ENCODE measurements around the gene B3GNT9.

Gene B3GNT9

GRCh38 chr16:67150833-67151396 lies at the start of gene B3GNT9:
B3GNT9 (minus strand) TSS chr16:67150998; CDS start chr16:67150485, 513 bp downstream.
- DNase-seq: peak; percentile 49

DNA sequence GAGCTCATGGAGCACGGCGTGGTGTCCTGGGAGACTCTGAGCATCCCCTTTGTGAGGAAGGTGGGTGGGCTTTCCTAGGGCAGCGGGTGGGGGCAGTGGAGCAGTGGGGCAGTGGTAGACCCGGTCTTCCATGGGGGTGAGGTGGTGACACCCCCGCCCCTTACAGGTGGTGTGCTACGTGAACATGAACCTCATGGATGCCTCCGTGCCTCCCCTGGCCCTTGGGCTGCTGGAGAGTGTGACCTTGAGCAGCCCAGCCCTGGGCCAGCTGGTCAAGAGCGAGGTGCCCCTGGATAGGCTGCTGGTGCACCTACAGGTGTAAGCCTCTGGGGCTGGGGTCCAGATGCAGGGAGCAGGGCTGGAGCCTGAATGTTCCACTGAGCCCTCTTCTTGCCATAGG lies 49.7 kb upstream of the B3GNT9 start:
- no peak for DNase-seq

- DNase-seq: no peak
These were observed 49.0 kb upstream of the B3GNT9 start for GRCh38 chr16:67199808-67200198.

DNA sequence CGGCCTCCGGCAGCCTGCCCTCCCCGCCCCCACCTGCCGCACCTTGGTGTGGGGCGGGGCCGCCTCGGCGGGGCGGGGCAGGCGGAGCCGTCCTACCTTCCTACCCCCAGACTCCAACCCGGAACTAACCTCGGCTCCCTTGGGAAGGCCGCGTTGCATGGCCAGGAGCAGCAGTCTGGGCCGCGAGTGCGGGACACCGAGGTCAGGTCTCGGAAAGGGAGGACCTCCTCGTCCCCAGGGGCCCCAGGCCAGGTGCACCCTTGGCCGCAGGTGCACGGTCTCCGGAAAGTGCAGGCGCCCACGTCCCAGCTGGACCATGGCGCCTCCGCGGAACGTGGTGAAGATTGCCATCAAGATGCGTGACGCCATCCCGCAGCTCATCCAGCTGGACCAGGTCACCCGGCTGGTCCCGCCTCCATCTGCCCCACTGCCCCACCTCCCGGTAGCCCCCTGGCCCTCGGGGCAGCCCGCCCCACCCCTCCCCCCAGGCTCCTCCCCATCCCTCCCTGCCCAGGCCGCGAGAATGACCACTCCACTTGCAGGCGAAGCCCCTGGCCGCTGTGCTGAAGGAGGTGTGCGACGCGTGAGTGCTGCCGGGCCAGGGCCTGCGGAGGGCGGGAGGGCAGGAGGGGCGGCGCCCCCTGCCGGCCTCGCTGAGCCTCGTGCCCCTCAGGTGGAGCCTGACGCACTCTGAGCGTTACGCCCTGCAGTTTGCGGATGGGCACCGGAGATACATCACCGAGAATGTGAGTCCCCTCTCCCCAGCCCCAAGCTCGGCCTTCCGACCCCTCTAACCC lies 48.4 kb upstream of the B3GNT9 start, which contains the start of gene ELMO3:
ELMO3 (plus strand) TSS at position 121 of the 797 bp plus-strand sequence; CDS start at position 317, 196 bp downstream.
- no peak for DNase-seq

GRCh38 chr16:67198238-67198734 lies 47.5 kb upstream of the B3GNT9 start:
- DNase-seq: no peak

DNA sequence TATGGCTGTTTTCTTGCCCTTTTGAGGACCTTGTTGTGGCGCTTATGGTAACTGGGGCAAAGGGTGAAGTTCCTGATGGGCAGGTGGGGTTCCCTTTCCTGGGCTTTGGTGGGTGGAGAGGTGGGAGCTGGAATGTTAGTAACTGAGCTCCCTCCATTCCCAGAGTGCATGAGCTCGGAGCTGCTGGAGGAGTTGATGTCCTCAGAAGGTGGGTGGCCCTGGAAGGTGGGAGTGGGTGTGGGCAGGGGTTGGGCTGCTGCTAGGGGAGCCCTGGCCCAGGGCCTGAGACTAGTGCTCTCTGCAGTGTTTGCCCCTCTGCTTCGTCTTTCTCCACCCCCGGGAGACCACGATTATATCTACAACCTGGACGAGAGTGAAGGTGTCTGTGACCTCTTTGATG lies 46.9 kb upstream of the B3GNT9 start:
- DNase-seq: no peak

- DNase-seq: no peak
These were observed 46.1 kb upstream of the B3GNT9 start for GRCh38 chr16:67196881-67197280.

- DNase-seq: no peak
These were observed 44.9 kb upstream of the B3GNT9 start for GRCh38 chr16:67195676-67196075.

DNA sequence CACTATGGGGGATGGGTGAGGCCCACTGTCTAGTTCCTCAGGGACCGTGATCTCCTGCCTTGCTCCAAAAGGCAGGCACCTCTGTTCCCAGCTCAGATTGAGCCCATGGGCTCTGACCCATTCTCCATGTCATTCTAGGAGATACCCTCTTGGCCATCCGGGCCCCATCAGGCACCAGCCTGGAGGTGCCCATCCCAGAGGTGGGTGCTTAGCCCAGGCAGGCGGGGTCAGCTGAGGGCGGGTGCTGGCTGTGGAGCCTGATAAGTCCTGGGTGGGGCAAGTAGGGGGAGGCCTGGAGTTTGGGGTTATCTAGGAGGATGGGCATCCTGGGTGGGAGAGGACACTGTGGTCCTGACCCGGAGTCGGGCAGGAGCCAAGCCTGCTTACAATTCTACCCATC lies 43.5 kb upstream of the B3GNT9 start:
- DNase-seq: no peak

DNA sequence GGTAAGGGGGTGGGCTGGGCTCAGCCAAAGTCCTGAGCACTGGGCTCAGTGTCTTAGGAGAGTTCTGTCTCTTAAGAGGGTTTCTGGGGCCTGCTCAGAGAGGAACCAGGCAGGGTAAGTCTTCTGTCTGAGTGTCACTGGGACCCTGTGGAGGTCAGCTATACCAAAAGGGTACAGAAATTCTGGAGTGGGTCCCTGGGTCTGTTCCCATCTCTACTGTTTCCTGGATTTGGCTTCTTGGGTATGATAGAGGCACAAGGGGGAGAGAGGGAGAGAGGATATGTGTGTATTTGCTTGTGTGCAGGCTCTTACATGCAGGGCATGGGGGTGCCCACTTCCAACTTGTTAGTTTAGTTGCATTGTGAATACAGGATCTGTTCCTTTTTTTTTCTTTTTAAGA lies 42.7 kb upstream of the B3GNT9 start:
- DNase-seq: no peak

- DNase-seq: no peak
These were observed 42.1 kb upstream of the B3GNT9 start for GRCh38 chr16:67192781-67193361.

DNA sequence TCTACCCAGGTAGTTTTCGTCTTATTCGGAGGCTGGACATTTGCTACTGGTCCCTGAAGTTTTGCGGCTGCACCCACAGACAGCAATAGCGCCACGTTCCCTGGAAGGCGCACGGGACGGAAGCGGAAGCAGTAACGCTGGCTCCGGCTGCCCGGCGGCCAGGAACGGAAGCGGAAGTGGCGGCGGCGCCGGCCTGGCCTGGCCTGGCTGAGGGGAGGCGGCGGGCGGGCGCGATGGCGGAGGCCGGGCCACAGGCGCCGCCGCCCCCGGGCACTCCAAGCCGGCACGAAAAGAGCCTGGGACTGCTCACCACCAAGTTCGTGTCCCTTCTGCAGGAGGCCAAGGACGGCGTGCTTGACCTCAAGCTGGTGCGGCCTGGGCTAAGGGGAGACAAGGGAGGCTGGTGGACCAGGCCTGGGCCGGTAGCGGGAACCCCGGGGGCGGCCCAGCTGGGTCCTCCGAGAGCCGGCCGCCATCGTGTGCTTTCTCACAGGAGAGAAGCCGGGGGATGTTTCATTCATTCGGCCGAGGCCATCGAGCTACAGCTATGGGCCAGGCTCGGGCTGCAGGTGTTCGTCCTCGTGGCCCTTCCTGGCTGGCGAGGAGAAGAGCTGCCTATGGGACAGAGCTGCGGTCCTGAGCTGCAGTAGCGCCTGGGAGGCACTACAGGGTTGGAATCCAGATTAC lies 41.3 kb upstream of the B3GNT9 start, which contains the start of gene E2F4:
E2F4 (plus strand) TSS at position 161 of the 687 bp plus-strand sequence; CDS start at position 234, 73 bp downstream.
- peak; percentile 84 for DNase-seq

GRCh38 chr16:67191411-67191994 lies 40.7 kb upstream of the B3GNT9 start:
- DNase-seq: no peak

DNA sequence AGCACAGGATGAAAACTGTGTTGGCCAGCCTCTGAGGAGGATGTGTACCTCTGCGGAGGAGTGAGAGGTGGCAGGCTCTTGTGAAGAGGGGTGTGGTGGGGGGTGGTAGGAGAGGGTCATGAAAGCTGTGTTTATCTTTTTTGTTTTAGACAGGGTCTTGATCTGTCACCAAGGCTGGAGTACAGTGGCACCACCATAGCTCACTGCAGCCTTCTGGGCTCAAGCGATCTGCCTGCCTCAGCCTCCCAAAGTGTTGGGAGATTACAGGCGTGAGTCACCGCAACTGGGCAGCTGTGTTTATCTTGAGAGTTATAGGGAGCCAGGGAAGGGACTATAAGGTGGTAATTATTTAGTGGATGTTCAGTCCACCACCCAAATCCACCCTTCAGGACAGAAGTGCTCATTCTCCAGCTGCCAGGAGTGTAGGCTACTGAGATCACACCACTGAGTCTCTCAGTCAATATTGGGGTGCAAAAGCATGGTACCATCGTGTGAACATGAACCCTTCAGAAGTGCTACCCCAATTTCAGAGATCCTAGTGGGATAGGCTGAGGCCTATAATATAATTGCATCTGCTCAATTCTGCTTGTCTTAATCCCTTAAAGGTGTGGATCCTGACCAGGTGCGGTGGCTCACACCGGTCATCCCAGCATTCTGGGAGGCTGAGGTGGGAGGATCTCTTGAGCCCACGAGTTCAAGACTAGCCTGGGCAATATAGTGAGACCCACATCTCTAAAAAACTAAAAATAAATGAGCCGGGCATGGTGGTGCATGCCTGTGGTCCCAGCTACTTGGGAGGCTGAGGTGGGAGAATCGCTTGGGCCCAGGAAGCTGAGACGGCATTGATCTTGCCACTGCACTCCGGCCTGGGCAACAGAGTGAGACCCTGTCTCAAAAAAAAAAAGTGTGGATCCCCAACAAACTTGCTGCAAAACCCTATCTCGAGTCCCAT lies 39.9 kb upstream of the B3GNT9 start:
- no peak for DNase-seq

DNA sequence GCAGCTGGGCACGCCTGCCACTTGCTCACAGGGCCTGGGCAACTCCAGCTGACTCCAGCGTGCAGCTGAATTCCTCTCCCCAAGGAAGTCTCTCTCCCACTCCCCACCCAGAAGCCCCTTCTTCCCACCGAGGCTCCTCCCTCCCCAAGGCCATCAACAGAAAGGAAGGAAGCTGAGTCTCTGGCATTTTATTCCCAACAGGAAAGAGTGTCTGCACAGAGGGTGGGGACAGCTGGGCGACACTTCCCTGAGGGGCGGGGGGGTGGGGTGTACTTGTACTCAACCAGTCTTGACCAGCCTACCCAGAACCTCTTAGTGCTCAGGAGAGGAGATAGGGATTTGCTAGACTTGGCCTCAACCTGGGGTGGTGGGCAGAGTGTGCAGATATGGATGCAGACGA lies 39.2 kb upstream of the B3GNT9 start, which contains the start of gene EXOC3L1:
EXOC3L1 (minus strand) TSS at position 96 of the 400 bp plus-strand sequence. CDS start 460 bp downstream, outside the sequence.
- no peak for DNase-seq

GRCh38 chr16:67188798-67189197 lies 38.0 kb upstream of the B3GNT9 start:
- no peak for DNase-seq

DNA sequence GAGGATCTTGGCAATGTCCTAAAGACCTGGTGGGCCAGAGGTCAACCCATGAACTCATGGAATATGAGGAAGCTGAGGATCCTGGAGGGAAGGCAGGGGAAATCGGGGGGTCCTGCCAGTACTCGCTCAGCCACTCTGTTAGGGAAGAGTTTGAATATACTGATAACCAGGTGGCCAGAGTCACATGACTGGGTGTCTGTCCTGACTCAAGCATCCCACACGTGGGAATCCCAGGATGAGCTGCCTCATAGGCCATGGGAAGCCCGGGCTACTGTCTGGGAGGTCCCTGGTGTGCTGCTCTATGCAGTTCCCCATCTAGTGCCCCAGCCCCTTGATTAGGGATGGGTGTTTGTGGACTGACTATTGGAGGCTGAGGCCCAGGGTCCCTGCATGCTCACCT lies 37.5 kb upstream of the B3GNT9 start:
- DNase-seq: no peak

DNA sequence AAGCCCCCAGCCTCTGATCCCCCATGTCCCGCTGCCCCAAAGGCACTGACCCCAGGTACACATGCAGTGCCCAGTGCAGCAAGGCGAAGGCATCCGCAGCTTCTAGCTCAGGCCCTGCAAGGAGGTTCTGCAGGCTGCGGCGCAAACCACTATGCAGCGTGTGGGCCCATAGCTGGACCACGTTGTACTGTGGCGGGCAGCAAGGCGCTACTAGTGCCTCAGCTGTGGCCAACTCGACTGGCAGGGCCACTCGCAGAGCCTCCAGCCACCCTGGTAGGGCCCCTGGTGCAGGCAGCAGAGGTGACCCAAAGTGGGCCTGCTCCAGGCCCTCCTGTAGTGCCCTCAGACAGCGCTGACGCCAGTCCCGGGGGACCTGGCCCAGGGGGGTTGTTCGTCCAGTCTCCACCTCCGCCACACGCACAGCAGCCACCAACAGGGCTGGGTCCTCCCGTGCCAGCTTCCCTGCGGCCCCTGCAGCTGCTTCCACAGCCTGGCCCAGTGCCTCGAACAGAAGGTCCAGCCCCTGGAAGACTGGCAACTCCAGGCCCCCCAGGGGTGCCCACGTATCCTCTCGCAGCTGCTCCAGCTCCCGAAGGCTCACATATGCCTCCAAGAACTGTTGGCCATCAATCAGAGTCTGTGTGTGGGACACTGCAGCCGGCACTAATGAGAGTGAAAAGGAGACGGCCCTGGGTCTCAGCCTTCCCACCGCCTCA lies 36.5 kb upstream of the B3GNT9 start:
- DNase-seq: no peak

- no peak for DNase-seq
These were observed 35.8 kb upstream of the B3GNT9 start for GRCh38 chr16:67186550-67186950.

DNA sequence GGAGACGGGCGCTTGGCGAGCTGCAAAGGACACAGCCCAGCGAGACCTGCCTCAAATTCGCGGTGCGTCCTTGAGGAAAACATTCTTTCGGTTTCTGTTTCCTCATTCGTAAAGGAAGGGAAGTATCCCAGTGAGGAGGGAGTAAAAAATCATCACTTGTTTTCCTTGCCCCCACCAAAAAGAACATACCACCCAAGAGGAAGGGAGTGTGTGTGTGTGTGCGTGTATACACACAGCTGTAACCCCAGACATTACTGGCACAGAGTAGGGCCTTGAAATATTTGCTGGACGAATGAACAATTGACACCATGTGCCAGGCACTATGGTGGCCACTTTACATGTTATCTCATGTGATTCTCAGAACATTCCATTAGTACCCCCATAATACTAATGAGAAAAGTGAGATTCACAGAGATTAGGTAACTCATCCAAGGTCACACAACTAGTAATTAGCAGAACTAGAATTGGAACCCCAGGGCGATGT lies 34.9 kb upstream of the B3GNT9 start:
- no peak for DNase-seq
